Parathyroid adenoma (tissue), 2 donors: ENCODE measurements around the gene LUZP2.

Source experiments
- H2AFZ ChIP-seq: fragments of 300-600 bp; sonication (generic); one replicate; pipeline ENCODE4 v1.7.0; 2017; ENCODE audit warnings: antibody characterized with exemption, mild to moderate bottlenecking
- H3K27ac ChIP-seq: fragments of 300-600 bp; sonication (generic); one replicate; pipeline ENCODE4 v1.7.0; 2017
- H3K27me3 ChIP-seq: fragments of 300-600 bp; sonication (generic); one replicate; pipeline ENCODE4 v1.7.0; 2017; ENCODE audit warnings: low read length; ENCODE audit not compliant: control insufficient read depth, insufficient read depth
- H3K36me3 ChIP-seq: fragments of 300-600 bp; sonication (generic); one replicate; pipeline ENCODE4 v1.7.0; 2017; ENCODE audit warnings: low read length; ENCODE audit not compliant: control insufficient read depth, insufficient read depth
- H3K4me1 ChIP-seq: fragments of 300-600 bp; sonication (generic); one replicate; pipeline ENCODE4 v1.7.0; 2017; ENCODE audit warnings: control low read depth
- H3K4me2 ChIP-seq: fragments of 300-600 bp; sonication (generic); one replicate; pipeline ENCODE4 v1.7.0; 2017; ENCODE audit warnings: low read length
- H3K4me3 ChIP-seq: fragments of 300-600 bp; sonication (generic); one replicate; pipeline ENCODE4 v1.7.0; 2017; ENCODE audit warnings: low read depth, low read length
- H3K79me2 ChIP-seq: fragments of 300-600 bp; sonication (generic); one replicate; pipeline ENCODE4 v1.7.0; 2017; ENCODE audit warnings: control low read depth
- H3K9ac ChIP-seq: fragments of 300-600 bp; sonication (generic); one replicate; pipeline ENCODE4 v1.7.0; 2017; ENCODE audit warnings: mild to moderate bottlenecking
- H3K9me3 ChIP-seq: fragments of 300-600 bp; sonication (generic); one replicate; pipeline ENCODE4 v1.7.0; 2017; ENCODE audit warnings: low read length; ENCODE audit not compliant: control insufficient read depth
- CTCF ChIP-seq: fragments of 300-600 bp; sonication (generic); IDR thresholded peaks from one replicate; pipeline ENCODE4 v1.7.0; 2017; ENCODE audit warnings: antibody characterized with exemption, mild to moderate bottlenecking
- donor health status: primary hyperparathyroidism.

LUZP2 gene

GRCh38 chr11:24572376-24572775, 75.5 kb downstream of the LUZP2 start:
- H3K79me2 ChIP-seq = no peaks in the 10 kb centered on the region
- no peaks in the 10 kb centered on the region for H3K9me3 ChIP-seq

GRCh38 chr11:24574461-24574860, 77.6 kb downstream of the LUZP2 start:
- H3K27me3 ChIP-seq = no peaks in the 10 kb centered on the region
- no peak overlapping the region for H3K4me3 ChIP-seq
- no peaks in the 10 kb centered on the region for H3K79me2 ChIP-seq
- no peaks in the 10 kb centered on the region for H3K9me3 ChIP-seq
- no peaks in the 10 kb centered on the region for H3K36me3 ChIP-seq
- no peak for TF ChIP-seq CTCF
- H2AFZ ChIP-seq = no peak overlapping the region
- no peak overlapping the region for H3K4me2 ChIP-seq
- H3K4me1 ChIP-seq = no peaks in the 10 kb centered on the region
- no peak overlapping the region for H3K9ac ChIP-seq
- no peak overlapping the region for H3K27ac ChIP-seq

More at GRCh38 chr11:24572376-24572775, 75.5 kb downstream of the LUZP2 start:
- H3K27me3 ChIP-seq = no peaks in the 10 kb centered on the region
- H3K4me2 ChIP-seq = no peak overlapping the region
- H3K9ac ChIP-seq = no peak overlapping the region
- no peaks in the 10 kb centered on the region for H3K36me3 ChIP-seq
- no peak overlapping the region for H3K27ac ChIP-seq
- no peak overlapping the region for H2AFZ ChIP-seq
- H3K4me3 ChIP-seq = no peak overlapping the region
- H3K4me1 ChIP-seq = no peaks in the 10 kb centered on the region
- no peak for TF ChIP-seq CTCF

GRCh38 chr11:24575392-24575791, 78.5 kb downstream of the LUZP2 start:
- no peaks in the 10 kb centered on the region for H3K9me3 ChIP-seq

GRCh38 chr11:24585192-24585591, 88.3 kb downstream of the LUZP2 start:
- no peaks in the 10 kb centered on the region for H3K27me3 ChIP-seq
- no peak for TF ChIP-seq CTCF
- H3K4me2 ChIP-seq = no peak overlapping the region
- H3K27ac ChIP-seq = no peak overlapping the region
- no peaks in the 10 kb centered on the region for H3K79me2 ChIP-seq
- H3K9me3 ChIP-seq = no peaks in the 10 kb centered on the region
- no peak overlapping the region for H2AFZ ChIP-seq
- no peaks in the 10 kb centered on the region for H3K4me1 ChIP-seq
- H3K4me3 ChIP-seq = no peak overlapping the region
- no peaks in the 10 kb centered on the region for H3K36me3 ChIP-seq
- H3K9ac ChIP-seq = no peak overlapping the region

More at GRCh38 chr11:24575392-24575791, 78.5 kb downstream of the LUZP2 start:
- no peak overlapping the region for H3K27ac ChIP-seq
- no peaks in the 10 kb centered on the region for H3K36me3 ChIP-seq
- H3K79me2 ChIP-seq = no peaks in the 10 kb centered on the region
- no peaks in the 10 kb centered on the region for H3K4me1 ChIP-seq
- no peak overlapping the region for H3K4me2 ChIP-seq
- TF ChIP-seq CTCF = no peak
- no peak overlapping the region for H3K4me3 ChIP-seq
- no peak overlapping the region for H3K9ac ChIP-seq
- H2AFZ ChIP-seq = no peak overlapping the region
- no peaks in the 10 kb centered on the region for H3K27me3 ChIP-seq

GRCh38 chr11:24587635-24588034, 90.8 kb downstream of the LUZP2 start:
- no peak overlapping the region for H3K4me3 ChIP-seq
- no peak overlapping the region for H3K9ac ChIP-seq
- no peaks in the 10 kb centered on the region for H3K79me2 ChIP-seq
- H3K36me3 ChIP-seq = no peaks in the 10 kb centered on the region
- no peak overlapping the region for H3K27ac ChIP-seq
- H3K9me3 ChIP-seq = no peaks in the 10 kb centered on the region
- no peak for TF ChIP-seq CTCF
- no peak overlapping the region for H3K4me2 ChIP-seq
- H3K27me3 ChIP-seq = no peaks in the 10 kb centered on the region
- no peak overlapping the region for H2AFZ ChIP-seq
- no peaks in the 10 kb centered on the region for H3K4me1 ChIP-seq
